ENCODE measurements around the gene DCLRE1A. TPM values are rescaled to one million over a fixed set of nuclear protein-coding genes. Genes with fewer than 3 reads are reported as not detected.
A peak's percentile ranks its signal among the peaks of the same experiment; 100 is the strongest.

The DCLRE1A gene
- 10 to 100 TPM; 16.9 to 20.2 TPM for total RNA-seq
- polyA plus RNA-seq: 6.3 TPM

GRCh38 chr10:113854013-113854760 is at the start of gene DCLRE1A, which contains the start of gene NHLRC2:
Gene DCLRE1A (minus strand): TSS chr10:113854082. CDS start chr10:113853182, 900 bp downstream.
Gene NHLRC2 (plus strand): TSS chr10:113854661. CDS start chr10:113854873, 212 bp downstream.
- Mint-ChIP-seq H3K27ac (peak within 1 kb of the TSS; percentile 82 to 98 (median 96)), H3K4me1 (peaks cover 56 to 83% (median 72%) of the 10 kb centered on the region in 3 donors), H3K4me3 (peak within 1 kb of the TSS; percentile 95 to 100 (median 98)), H3K27me3 (no peaks in the 10 kb centered on the region), H3K9me3 (no peaks in the 10 kb centered on the region), H3K36me3 (peaks cover under 1 to 21% (median 3%) of the 10 kb centered on the region in 3 donors)
- Histone ChIP-seq H3K4me3 (ENCODE audit: low read length) (peak within 1 kb of the TSS; percentile 91), H3K27me3 (ENCODE audit: insufficient read depth, low read length, poor library complexity, severe bottlenecking) (no peaks in the 10 kb centered on the region), H3K4me1 (ENCODE audit: insufficient read depth, low read length) (peaks cover 33% of the 10 kb centered on the region), H3K9me3 (ENCODE audit: low read length) (no peaks in the 10 kb centered on the region), H3K36me3 (ENCODE audit: insufficient read depth, low read length) (no peaks in the 10 kb centered on the region), H3K27ac (ENCODE audit: low read depth, low read length) (peak within 1 kb of the TSS; percentile 88)
- DNase-seq: peak; percentile 38 to 70 (median 49)
- ChIA-PET POLR2A (no interaction called here), CTCF (no interaction called here)

- CTCF ChIA-PET: no interaction called here
- Histone ChIP-seq H3K27me3 (ENCODE audit: insufficient read depth, low read length, poor library complexity, severe bottlenecking) (no peaks in the 10 kb centered on the region), H3K9me3 (ENCODE audit: low read length) (no peaks in the 10 kb centered on the region), H3K4me1 (ENCODE audit: insufficient read depth, low read length) (no peaks in the 10 kb centered on the region), H3K27ac (ENCODE audit: low read depth, low read length) (no peak overlapping the region), H3K4me3 (ENCODE audit: low read length) (no peak overlapping the region), H3K36me3 (ENCODE audit: insufficient read depth, low read length) (peaks cover 5% of the 10 kb centered on the region)
- H3K9me3 Mint-ChIP-seq: no peaks in the 10 kb centered on the region
- no peaks in the 10 kb centered on the region for H3K27me3 Mint-ChIP-seq
- POLR2A ChIA-PET: no interaction called here
- DNase-seq: no peak
- H3K27ac Mint-ChIP-seq: peak overlapping the region in 1 of 8 donors; percentile 1
- peaks cover 19 to 62% (median 21%) of the 10 kb centered on the region in 3 donors for H3K36me3 Mint-ChIP-seq
- no peaks in the 10 kb centered on the region for H3K4me1 Mint-ChIP-seq
- H3K4me3 Mint-ChIP-seq: no peak overlapping the region
Observed at GRCh38 chr10:113899952-113900598, 46.2 kb upstream of the DCLRE1A start.

- H3K9me3 Mint-ChIP-seq: no peaks in the 10 kb centered on the region
- no peaks in the 10 kb centered on the region for H3K27me3 ChIP-seq (ENCODE audit: insufficient read depth, low read length, poor library complexity, severe bottlenecking)
- H3K36me3 ChIP-seq (ENCODE audit: insufficient read depth, low read length): peaks cover 5% of the 10 kb centered on the region
- peaks cover 0 to 3% (median 0%) of the 10 kb centered on the region in 3 donors for H3K4me1 Mint-ChIP-seq
- DNase-seq: no peak
- H3K36me3 Mint-ChIP-seq: peaks cover 20 to 55% (median 20%) of the 10 kb centered on the region in 3 donors
- no peaks in the 10 kb centered on the region for H3K4me1 ChIP-seq (ENCODE audit: insufficient read depth, low read length)
- no peak overlapping the region for H3K27ac ChIP-seq (ENCODE audit: low read depth, low read length)
- H3K9me3 ChIP-seq (ENCODE audit: low read length): no peaks in the 10 kb centered on the region
- POLR2A ChIA-PET: no interaction called here
- no peaks in the 10 kb centered on the region for H3K27me3 Mint-ChIP-seq
- no peak overlapping the region for H3K4me3 ChIP-seq (ENCODE audit: low read length)
- no peak overlapping the region for H3K27ac Mint-ChIP-seq
- CTCF ChIA-PET: no interaction called here
- no peak overlapping the region for H3K4me3 Mint-ChIP-seq
Observed at GRCh38 chr10:113897693-113898618, 44.1 kb upstream of the DCLRE1A start.

- POLR2A ChIA-PET: no interaction called here
Observed at GRCh38 chr10:113895018-113895417, 41.1 kb upstream of the DCLRE1A start.

GRCh38 chr10:113894581-113894980 is 40.7 kb upstream of the DCLRE1A start:
- H3K4me1 ChIP-seq (ENCODE audit: insufficient read depth, low read length): no peaks in the 10 kb centered on the region
- no peak overlapping the region for H3K4me3 ChIP-seq (ENCODE audit: low read length)
- Mint-ChIP-seq H3K4me3 (no peak overlapping the region), H3K9me3 (no peaks in the 10 kb centered on the region), H3K36me3 (peaks cover 12 to 52% (median 21%) of the 10 kb centered on the region in 3 donors), H3K27ac (no peak overlapping the region), H3K27me3 (no peaks in the 10 kb centered on the region), H3K4me1 (peaks cover 0 to 11% (median 6%) of the 10 kb centered on the region in 3 donors)
- ChIA-PET CTCF (no interaction called here), POLR2A (no interaction called here)
- H3K9me3 ChIP-seq (ENCODE audit: low read length): no peaks in the 10 kb centered on the region
- H3K36me3 ChIP-seq (ENCODE audit: insufficient read depth, low read length): peaks cover 5% of the 10 kb centered on the region
- no peaks in the 10 kb centered on the region for H3K27me3 ChIP-seq (ENCODE audit: insufficient read depth, low read length, poor library complexity, severe bottlenecking)
- DNase-seq: no peak
- no peak overlapping the region for H3K27ac ChIP-seq (ENCODE audit: low read depth, low read length)

More at GRCh38 chr10:113895018-113895417, 41.1 kb upstream of the DCLRE1A start:
- no peaks in the 10 kb centered on the region for H3K9me3 ChIP-seq (ENCODE audit: low read length)
- peaks cover 5% of the 10 kb centered on the region for H3K36me3 ChIP-seq (ENCODE audit: insufficient read depth, low read length)
- Mint-ChIP-seq H3K27ac (peak overlapping the region in 1 of 8 donors; percentile 24), H3K27me3 (no peaks in the 10 kb centered on the region), H3K9me3 (no peaks in the 10 kb centered on the region), H3K4me1 (peaks cover 0 to 9% (median 6%) of the 10 kb centered on the region in 3 donors), H3K4me3 (no peak overlapping the region), H3K36me3 (peaks cover 12 to 51% (median 20%) of the 10 kb centered on the region in 3 donors)
- CTCF ChIA-PET: no interaction called here
- H3K4me3 ChIP-seq (ENCODE audit: low read length): no peak overlapping the region
- no peaks in the 10 kb centered on the region for H3K4me1 ChIP-seq (ENCODE audit: insufficient read depth, low read length)
- H3K27me3 ChIP-seq (ENCODE audit: insufficient read depth, low read length, poor library complexity, severe bottlenecking): no peaks in the 10 kb centered on the region
- DNase-seq: no peak
- no peak overlapping the region for H3K27ac ChIP-seq (ENCODE audit: low read depth, low read length)

- Mint-ChIP-seq H3K9me3 (no peaks in the 10 kb centered on the region), H3K27me3 (no peaks in the 10 kb centered on the region), H3K4me1 (peaks cover 0 to 11% (median 6%) of the 10 kb centered on the region in 3 donors), H3K27ac (peak overlapping the region in 2 of 8 donors; percentile 37 to 45), H3K36me3 (peaks cover 12 to 45% (median 20%) of the 10 kb centered on the region in 3 donors), H3K4me3 (no peak overlapping the region)
- Histone ChIP-seq H3K27ac (ENCODE audit: low read depth, low read length) (no peak overlapping the region), H3K4me3 (ENCODE audit: low read length) (no peak overlapping the region), H3K9me3 (ENCODE audit: low read length) (no peaks in the 10 kb centered on the region), H3K27me3 (ENCODE audit: insufficient read depth, low read length, poor library complexity, severe bottlenecking) (no peaks in the 10 kb centered on the region), H3K4me1 (ENCODE audit: insufficient read depth, low read length) (no peaks in the 10 kb centered on the region), H3K36me3 (ENCODE audit: insufficient read depth, low read length) (peaks cover 5% of the 10 kb centered on the region)
- ChIA-PET POLR2A (no interaction called here), CTCF (no interaction called here)
- no peak for DNase-seq
Observed at GRCh38 chr10:113893570-113893969, 39.7 kb upstream of the DCLRE1A start.

GRCh38 chr10:113891476-113891875 is 37.6 kb upstream of the DCLRE1A start:
- Mint-ChIP-seq H3K27me3 (no peaks in the 10 kb centered on the region), H3K4me1 (peaks cover 0 to 11% (median 6%) of the 10 kb centered on the region in 3 donors), H3K9me3 (no peaks in the 10 kb centered on the region), H3K36me3 (peaks cover 11 to 50% (median 24%) of the 10 kb centered on the region in 3 donors), H3K4me3 (no peak overlapping the region), H3K27ac (peak overlapping the region in 2 of 8 donors; percentile 33 to 77)
- no peaks in the 10 kb centered on the region for H3K4me1 ChIP-seq (ENCODE audit: insufficient read depth, low read length)
- no peaks in the 10 kb centered on the region for H3K27me3 ChIP-seq (ENCODE audit: insufficient read depth, low read length, poor library complexity, severe bottlenecking)
- no peaks in the 10 kb centered on the region for H3K9me3 ChIP-seq (ENCODE audit: low read length)
- CTCF ChIA-PET: no interaction called here
- H3K4me3 ChIP-seq (ENCODE audit: low read length): no peak overlapping the region
- H3K36me3 ChIP-seq (ENCODE audit: insufficient read depth, low read length): no peaks in the 10 kb centered on the region
- POLR2A ChIA-PET: no interaction called here
- H3K27ac ChIP-seq (ENCODE audit: low read depth, low read length): no peak overlapping the region
- DNase-seq: no peak

Data from CD8-positive, alpha-beta memory T cell (primary cell).